GM18868 (cell line): ENCODE results near the gene AMPD2.
"Not testable (repeated sequence)": the region's sequence is repeated elsewhere in the genome, so short reads cannot be mapped to it uniquely, and the experiment has no call there.

Source experiments
- ATAC-seq: cut with Tn5 transposase; IDR thresholded peaks from one replicate; pipeline ENCODE4 v1.9.1; 2021; ENCODE audit warnings: mild to moderate bottlenecking, moderate library complexity; ENCODE audit not compliant: unreplicated experiment

The AMPD2 gene

DNA sequence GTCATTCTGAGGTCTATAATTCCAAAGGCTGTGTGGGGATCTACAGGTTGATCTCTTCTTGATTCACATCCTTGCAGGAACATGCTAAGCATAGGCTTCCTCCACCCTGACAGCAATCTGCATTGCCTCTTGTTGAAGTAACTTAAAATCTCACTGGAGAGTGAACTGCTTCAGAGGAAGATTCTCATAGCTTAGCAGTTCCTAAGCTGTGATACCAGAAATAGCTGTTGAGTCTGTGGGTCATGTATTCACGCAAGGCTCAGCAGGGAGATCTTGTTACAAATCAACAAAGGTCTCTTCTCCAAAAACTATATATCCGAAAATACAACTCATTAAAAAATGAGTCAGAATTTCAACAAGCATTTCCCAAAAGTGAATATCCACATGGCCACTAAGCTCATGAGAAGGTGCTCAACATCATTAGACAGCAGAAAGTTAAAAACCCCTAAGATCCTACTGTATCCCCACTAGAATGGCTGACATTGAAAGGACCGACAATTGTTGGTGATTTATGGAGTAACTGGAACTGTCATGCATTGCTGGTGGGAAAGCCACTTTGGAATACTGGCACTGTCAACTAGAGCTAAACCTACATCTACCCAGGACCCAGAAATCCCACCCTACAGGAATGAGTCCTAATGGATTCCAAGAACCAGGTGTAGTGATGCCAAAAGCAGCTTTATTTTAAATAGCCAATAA lies 57.2 kb downstream of the AMPD2 start:
- ATAC-seq, result not testable (repeated sequence)

DNA sequence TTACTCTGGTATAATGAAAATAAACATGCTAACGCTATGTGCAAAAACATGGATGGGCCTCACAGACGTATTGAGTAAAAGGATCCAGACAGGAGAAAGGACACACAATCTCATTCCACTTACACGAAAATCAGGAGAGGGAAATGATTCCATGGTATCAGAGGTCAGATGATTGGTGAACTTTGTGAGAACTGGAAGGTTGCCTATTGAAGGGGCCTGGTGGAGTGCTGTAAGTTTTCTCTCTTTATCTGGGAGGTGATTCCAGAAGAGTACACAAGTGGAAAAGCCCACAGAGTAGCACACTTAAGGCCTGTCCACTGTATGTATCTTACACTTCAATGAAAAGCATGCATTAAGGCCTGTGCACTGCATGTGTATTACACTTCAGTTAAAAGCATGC lies 57.8 kb downstream of the AMPD2 start:
- no peak for ATAC-seq

DNA sequence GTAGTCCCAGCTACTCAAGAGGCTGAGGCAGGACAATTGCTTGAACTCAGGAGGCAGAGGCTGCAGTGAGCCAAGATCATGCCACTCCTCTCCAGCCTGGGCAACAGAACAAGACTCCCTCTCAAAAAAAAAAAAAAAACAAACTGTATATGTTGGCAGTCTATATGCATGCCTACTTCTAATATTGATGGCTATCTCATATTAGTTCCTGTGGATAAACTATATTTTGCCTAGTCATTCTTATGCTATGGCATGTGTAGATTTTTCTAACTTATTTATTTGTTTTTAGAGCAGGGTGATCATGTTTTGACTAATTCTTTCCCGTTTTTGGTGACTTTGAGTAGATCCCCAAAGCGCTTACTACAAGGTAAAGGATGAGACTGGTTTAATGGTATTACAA lies 59.0 kb downstream of the AMPD2 start:
- ATAC-seq, result not testable (repeated sequence)
